SK-N-MC (cell line): ENCODE measurements around the gene AMIGO1.

Source experiments
- DNase-seq: peaks from one replicate; pipeline ENCODE4 v3.0.0-alpha.2; 2011; ENCODE audit warnings: low read depth, low spot score
- H3K27ac ChIP-seq: fragments of 200-600 bp; sonication (generic); 2 replicates; pipeline ENCODE4 v1.5.1; 2016; ENCODE audit warnings: mixed run types
- H3K36me3 ChIP-seq: fragments of 200-600 bp; sonication (generic); 2 replicates; pipeline ENCODE4 v1.6.1; 2017; ENCODE audit warnings: antibody characterized with exemption, low read length, mixed read lengths; ENCODE audit not compliant: insufficient read depth
- H3K4me3 ChIP-seq: fragments of 200-600 bp; sonication (generic); 2 replicates; pipeline ENCODE4 v1.5.1; 2016
- H3K9ac ChIP-seq: fragments of 200-600 bp; sonication (generic); 2 replicates; pipeline ENCODE4 v1.8.0; 2017; ENCODE audit warnings: mixed run types, mixed read lengths; ENCODE audit not compliant: insufficient read length
- H3K9me3 ChIP-seq: fragments of 200-600 bp; sonication (generic); 2 replicates; pipeline ENCODE4 v1.6.1; 2017; ENCODE audit warnings: low read depth, mild to moderate bottlenecking, antibody characterized with exemption, low read length, moderate library complexity, mixed read lengths
- EZH2 ChIP-seq: fragments of 200-600 bp; sonication (generic); IDR thresholded peaks from one replicate; pipeline ENCODE4 v1.6.1; 2017; ENCODE audit warnings: antibody characterized with exemption
- FOXP2 ChIP-seq: optimal IDR thresholded peaks from 2 replicates; pipeline ENCODE3; 2011; ENCODE audit warnings: mild to moderate bottlenecking, moderate library complexity; ENCODE audit not compliant: insufficient read depth; ENCODE audit errors: extremely low read length, control extremely low read depth
- POLR2AphosphoS5 ChIP-seq: IDR thresholded peaks from 2 replicates; pipeline ENCODE4 v1.6.1; 2012; ENCODE audit warnings: mild to moderate bottlenecking, low read depth, low read length, borderline replicate concordance

AMIGO1 gene

GRCh38 chr1:109543283-109543987 is 33.9 kb upstream of the AMIGO1 start:
- TF ChIP-seq POLR2AphosphoS5: no peak
- no peaks in the 10 kb centered on the region for H3K9me3 ChIP-seq
- no peak overlapping the region for H3K4me3 ChIP-seq
- H3K9ac ChIP-seq: no peak overlapping the region
- no peak for DNase-seq
- no peak overlapping the region for H3K27ac ChIP-seq
- H3K36me3 ChIP-seq: no peaks in the 10 kb centered on the region

DNA sequence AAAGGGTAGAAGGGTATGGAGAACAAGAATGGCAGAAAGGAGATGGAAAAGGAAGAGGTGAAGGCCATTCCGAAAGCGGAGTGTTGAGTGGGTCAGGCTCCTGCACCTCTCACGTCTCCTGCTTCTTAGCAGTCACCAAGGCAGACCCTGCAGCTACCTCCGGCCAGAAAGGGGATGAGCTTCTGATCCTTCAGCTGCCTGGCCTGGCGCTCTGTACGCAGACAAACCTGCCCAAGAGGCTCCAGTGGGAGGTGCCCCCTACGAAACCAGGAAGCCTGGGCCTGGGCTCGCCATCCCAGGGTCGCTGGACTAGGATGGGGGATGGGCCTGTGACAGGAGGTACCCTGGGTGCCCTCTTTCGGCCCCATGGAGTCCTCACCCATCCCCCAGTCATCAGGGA is 33.1 kb upstream of the AMIGO1 start:
- Histone ChIP-seq H3K9ac (no peak overlapping the region), H3K36me3 (no peaks in the 10 kb centered on the region), H3K4me3 (no peak overlapping the region), H3K27ac (no peak overlapping the region), H3K9me3 (no peaks in the 10 kb centered on the region)
- no peak for DNase-seq
- no peak for TF ChIP-seq POLR2AphosphoS5

- DNase-seq: no peak
- H3K4me3 ChIP-seq: no peak overlapping the region
- H3K27ac ChIP-seq: no peak overlapping the region
- no peak overlapping the region for H3K9ac ChIP-seq
- TF ChIP-seq POLR2AphosphoS5 (no peak), FOXP2 (no peak), EZH2 (no peak)
- no peaks in the 10 kb centered on the region for H3K36me3 ChIP-seq
- H3K9me3 ChIP-seq: no peaks in the 10 kb centered on the region
Observed at GRCh38 chr1:109541102-109541501, 31.6 kb upstream of the AMIGO1 start.

DNA sequence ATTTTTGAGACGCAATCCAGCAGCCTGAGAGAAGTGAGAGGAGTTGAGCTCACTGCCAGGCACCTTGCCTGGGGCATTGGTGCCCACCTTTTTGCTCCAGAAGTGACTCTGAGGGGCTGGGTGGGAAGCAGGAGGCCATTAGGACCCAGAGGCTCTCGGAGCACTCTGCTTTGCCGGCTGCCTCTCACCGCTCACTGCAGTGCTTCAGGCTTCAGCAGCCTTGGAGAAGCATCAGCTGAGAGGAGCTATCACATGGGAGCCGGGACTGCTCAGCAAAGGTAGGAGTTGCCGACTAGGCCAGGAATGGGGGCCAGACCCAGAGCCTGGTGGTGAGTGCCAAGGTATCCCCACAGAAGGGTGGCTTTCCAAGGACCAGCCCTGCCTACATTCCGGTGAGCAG is 30.1 kb upstream of the AMIGO1 start, which contains the start of gene GPR61:
Gene GPR61 (plus strand): TSS at position 197 of the 400 bp plus-strand sequence. CDS start 3,151 bp downstream, outside the sequence.
- H3K4me3 ChIP-seq: no peak within 1 kb of the TSS
- no peak within 1 kb of the TSS for H3K27ac ChIP-seq
- H3K9ac ChIP-seq: no peak within 1 kb of the TSS
- H3K36me3 ChIP-seq: no peaks in the 10 kb centered on the region
- H3K9me3 ChIP-seq: no peaks in the 10 kb centered on the region
- no peak for DNase-seq
- TF ChIP-seq FOXP2: no peak
- no peak for TF ChIP-seq POLR2AphosphoS5
- TF ChIP-seq EZH2: no peak

DNA sequence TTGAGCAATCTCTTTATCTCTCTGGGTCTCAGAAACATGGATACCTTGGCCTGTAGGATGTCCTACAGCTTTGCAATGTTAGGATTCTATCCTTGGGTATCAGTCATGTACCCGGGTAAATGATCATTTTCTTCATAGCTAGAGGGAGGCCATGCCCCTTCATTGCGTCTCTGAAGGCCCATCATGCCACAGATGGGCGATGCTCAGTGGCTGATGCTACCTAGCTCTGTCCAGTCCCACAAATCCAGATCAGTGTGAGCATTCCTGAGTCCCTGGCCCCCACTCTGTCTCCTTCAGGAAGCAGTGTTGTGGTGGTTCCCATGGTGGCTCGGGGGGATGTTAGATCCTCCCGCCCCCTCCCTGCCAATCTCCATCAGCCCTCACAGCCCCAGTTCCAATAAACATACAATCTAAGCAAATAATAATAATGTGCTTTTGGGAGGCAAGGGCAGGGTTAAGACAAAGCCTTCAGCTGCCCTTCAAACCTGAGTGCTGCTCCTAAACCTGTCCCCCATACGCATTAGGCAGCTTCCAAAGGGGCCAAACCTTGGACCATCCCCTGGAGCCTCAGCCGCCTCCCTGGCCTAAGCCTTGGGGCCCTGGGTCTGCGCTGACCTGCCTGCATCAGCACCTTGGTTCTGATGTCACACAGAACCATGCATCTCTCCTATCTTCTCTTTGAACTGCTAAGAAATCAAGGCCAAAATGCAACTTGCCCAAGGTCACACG is 29.5 kb upstream of the AMIGO1 start:
- no peaks in the 10 kb centered on the region for H3K9me3 ChIP-seq
- H3K27ac ChIP-seq: no peak overlapping the region
- H3K4me3 ChIP-seq: no peak overlapping the region
- no peaks in the 10 kb centered on the region for H3K36me3 ChIP-seq
- TF ChIP-seq EZH2: no peak
- TF ChIP-seq POLR2AphosphoS5: no peak
- TF ChIP-seq FOXP2: no peak
- DNase-seq: no peak
- no peak overlapping the region for H3K9ac ChIP-seq

DNA sequence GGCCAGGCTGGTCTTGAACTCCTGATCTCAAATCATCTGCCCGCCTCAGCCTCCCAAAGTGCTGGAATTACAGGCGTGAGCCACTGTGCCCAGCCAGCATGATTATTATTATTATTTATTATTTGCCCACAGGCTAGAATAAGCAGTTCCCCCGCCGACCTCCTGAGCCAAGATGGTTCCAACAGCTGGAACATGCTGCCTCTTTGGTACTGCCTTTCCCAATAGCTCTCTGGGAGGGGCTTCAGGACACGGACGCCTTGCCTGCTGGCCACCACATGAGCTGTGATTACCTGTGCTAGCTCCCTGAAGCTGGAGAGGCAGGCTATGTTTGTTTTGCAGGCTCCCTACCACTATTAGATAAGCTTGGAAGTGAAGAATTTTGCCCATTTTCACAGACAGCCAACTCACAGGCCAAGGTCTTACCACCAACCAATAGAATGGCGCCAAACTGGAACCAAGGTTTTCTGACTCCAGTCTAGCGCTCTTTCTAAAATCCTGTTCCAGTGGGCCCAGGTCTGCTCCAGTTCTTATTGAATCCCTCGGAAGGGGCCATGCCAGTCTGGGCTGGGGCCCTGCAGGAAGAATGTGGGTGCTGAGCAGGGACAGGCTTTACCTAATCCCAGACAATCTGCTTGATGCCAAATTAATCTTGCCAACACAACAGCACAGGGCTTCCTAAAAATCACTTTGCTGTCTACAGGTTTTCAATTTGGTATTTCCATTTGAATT is 28.1 kb upstream of the AMIGO1 start:
- DNase-seq: no peak
- TF ChIP-seq FOXP2: no peak
- TF ChIP-seq POLR2AphosphoS5: no peak
- TF ChIP-seq EZH2: no peak
- no peaks in the 10 kb centered on the region for H3K36me3 ChIP-seq
- H3K27ac ChIP-seq: no peak overlapping the region
- H3K4me3 ChIP-seq: no peak overlapping the region
- no peaks in the 10 kb centered on the region for H3K9me3 ChIP-seq
- H3K9ac ChIP-seq: no peak overlapping the region

GRCh38 chr1:109535971-109536491 is 26.5 kb upstream of the AMIGO1 start:
- Histone ChIP-seq H3K36me3 (no peaks in the 10 kb centered on the region), H3K27ac (no peak overlapping the region), H3K9me3 (no peaks in the 10 kb centered on the region), H3K4me3 (no peak overlapping the region), H3K9ac (no peak overlapping the region)
- DNase-seq: no peak
- TF ChIP-seq POLR2AphosphoS5: no peak
- no peak for TF ChIP-seq EZH2
- TF ChIP-seq FOXP2: no peak

DNA sequence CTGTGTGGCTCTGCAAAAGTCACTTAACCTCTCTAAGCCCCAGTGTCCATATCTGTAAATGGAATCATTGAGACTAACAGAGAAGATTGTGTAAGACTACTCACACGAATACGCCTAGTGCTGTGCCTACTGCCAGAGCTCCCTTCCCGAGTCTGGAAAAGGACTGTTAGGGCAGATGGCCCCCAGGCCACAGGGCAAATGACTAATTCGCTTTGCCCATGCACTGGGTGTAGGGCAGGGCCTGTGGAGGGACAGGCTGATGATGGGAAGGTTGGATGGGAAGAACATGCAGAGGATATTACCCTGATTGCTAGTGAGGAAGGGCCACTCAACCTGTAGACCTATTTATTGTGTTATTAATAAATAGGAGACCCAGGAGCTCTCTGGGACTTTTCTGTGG is 26.0 kb upstream of the AMIGO1 start:
- no peak for DNase-seq
- Histone ChIP-seq H3K27ac (no peak overlapping the region), H3K9me3 (no peaks in the 10 kb centered on the region), H3K9ac (no peak overlapping the region), H3K4me3 (no peak overlapping the region), H3K36me3 (no peaks in the 10 kb centered on the region)
- TF ChIP-seq EZH2 (no peak), FOXP2 (no peak), POLR2AphosphoS5 (no peak)
